ENCODE measurements around the gene VTI1A.

GRCh38 chr10:112700215-112700671, 253.2 kb downstream of the VTI1A start:
- no peak for TF ChIP-seq EZH2 (IDR thresholded peaks at IDR 0.05; ENCODE audit: insufficient read depth, low read length)
- TF ChIP-seq CTCF (IDR thresholded peaks at IDR 0.05; ENCODE audit: insufficient read depth, low read depth, low read length): no peak

Measured in astrocyte (in vitro differentiated cells and primary cell).